Measurements from ENCODE around the gene SYT10. TPM values are rescaled to one million over a fixed set of nuclear protein-coding genes. Genes with fewer than 3 reads are reported as not detected.

SYT10 gene
- total RNA-seq, 1 experiment from 2014 or later, result 1.7 TPM

GRCh38 chr12:33437598-33437997 is 2.0 kb downstream of the SYT10 start:
- peaks cover 22% of the 10 kb centered on the region for H3K4me1 Mint-ChIP-seq
- no peak for TF ChIP-seq TP53 (CRISPR knock-in tag; IDR thresholded peaks at IDR 0.05)
- no peak for TF ChIP-seq FOXK1 (CRISPR knock-in tag; IDR thresholded peaks at IDR 0.05)
- no peak for TF ChIP-seq CTCF (IDR thresholded peaks at IDR 0.05)
- TF ChIP-seq HMGA2 (CRISPR knock-in tag; IDR thresholded peaks at IDR 0.05), result no peak
- TF ChIP-seq ZNF121 (CRISPR knock-in tag; IDR thresholded peaks at IDR 0.05), result no peak
- TF ChIP-seq KAT7 (CRISPR knock-in tag; IDR thresholded peaks at IDR 0.05; ENCODE audit: borderline replicate concordance), result no peak
- no peak for TF ChIP-seq GABPB1 (CRISPR knock-in tag; IDR thresholded peaks at IDR 0.05)
- no peak for TF ChIP-seq FOXJ3 (CRISPR knock-in tag; IDR thresholded peaks at IDR 0.05; ENCODE audit: borderline replicate concordance)
- TF ChIP-seq ARID4B (CRISPR knock-in tag; IDR thresholded peaks at IDR 0.05; ENCODE audit: borderline replicate concordance), result no peak
- TF ChIP-seq MLX (CRISPR knock-in tag; IDR thresholded peaks at IDR 0.05), result no peak
- TF ChIP-seq CREM (CRISPR knock-in tag; IDR thresholded peaks at IDR 0.05), result no peak
- no peak for TF ChIP-seq USF2 (CRISPR knock-in tag; IDR thresholded peaks at IDR 0.05)
- no peak for TF ChIP-seq CREB1 (CRISPR knock-in tag; IDR thresholded peaks at IDR 0.05)
- no peak for TF ChIP-seq TEAD1 (CRISPR knock-in tag; IDR thresholded peaks at IDR 0.05)
- no peak for TF ChIP-seq ZNF396 (CRISPR knock-in tag; IDR thresholded peaks at IDR 0.05; ENCODE audit: borderline replicate concordance)
- no peak for TF ChIP-seq ZNF317 (CRISPR knock-in tag; IDR thresholded peaks at IDR 0.05; ENCODE audit: borderline replicate concordance, low read depth)
- no peak for TF ChIP-seq GRHL2 (CRISPR knock-in tag; IDR thresholded peaks at IDR 0.05; ENCODE audit: insufficient replicate concordance, severe bottlenecking)
- TF ChIP-seq RELA (CRISPR knock-in tag; IDR thresholded peaks at IDR 0.05; ENCODE audit: borderline replicate concordance), result no peak
- no peak overlapping the region for H3K27ac Mint-ChIP-seq
- peaks cover 46% of the 10 kb centered on the region for H3K27me3 Mint-ChIP-seq (ENCODE audit: low read depth)
- ChIA-PET POLR2A (no interaction called here), CTCF (interaction anchor here (1.0 kb wide), 1 partner anchor 10 kb away, joined by 5 read pairs; no protein-coding TSS in a partner anchor)
- H3K4me3 Mint-ChIP-seq, result peak overlapping the region; percentile 86; the same call in 1 of the 2 replicates
- H3K36me3 Mint-ChIP-seq, result no peaks in the 10 kb centered on the region
- DNase-seq (ENCODE audit: low spot score) (no peak), ATAC-seq (no peak)
- no peaks in the 10 kb centered on the region for H3K9me3 Mint-ChIP-seq

GRCh38 chr12:33432992-33433391 is 6.6 kb downstream of the SYT10 start:
- TF ChIP-seq TCF7 (CRISPR knock-in tag; IDR thresholded peaks at IDR 0.05; ENCODE audit: low read depth) (no peak), TP53 (CRISPR knock-in tag; IDR thresholded peaks at IDR 0.05) (no peak), CBFB (CRISPR knock-in tag; IDR thresholded peaks at IDR 0.05; ENCODE audit: low read depth) (no peak), MXD4 (CRISPR knock-in tag; IDR thresholded peaks at IDR 0.05; ENCODE audit: borderline replicate concordance) (no peak), NR2C2 (CRISPR knock-in tag; IDR thresholded peaks at IDR 0.05) (no peak), ERG (CRISPR knock-in tag; IDR thresholded peaks at IDR 0.05) (no peak), ESRRA (CRISPR knock-in tag; IDR thresholded peaks at IDR 0.05; ENCODE audit: borderline replicate concordance) (no peak), ZNF138 (CRISPR knock-in tag; conservative IDR thresholded peaks at IDR 0.05) (no peak), CDX4 (CRISPR knock-in tag; IDR thresholded peaks at IDR 0.05; ENCODE audit: borderline replicate concordance) (no peak)
- no peaks in the 10 kb centered on the region for H3K36me3 Mint-ChIP-seq
- POLR2A ChIA-PET, result no interaction called here
- CTCF ChIA-PET, result no interaction called here
- DNase-seq (ENCODE audit: low spot score) (no peak), ATAC-seq (no peak)
- no peak overlapping the region for H3K4me3 Mint-ChIP-seq
- H3K4me1 Mint-ChIP-seq, result peaks cover 3% of the 10 kb centered on the region
- no peak overlapping the region for H3K27ac Mint-ChIP-seq
- peaks cover 14% of the 10 kb centered on the region for H3K27me3 Mint-ChIP-seq (ENCODE audit: low read depth)
- H3K9me3 Mint-ChIP-seq, result no peaks in the 10 kb centered on the region
